HCT116 (cell line): Measurements from ENCODE around the gene TGFBR3. TPM values are rescaled to one million over a fixed set of nuclear protein-coding genes. Genes with fewer than 3 reads are reported as not detected.

Experiments used
- ATAC-seq: fragments of 200-7000 bp; cut with Tn5 transposase; 2 replicates; pipeline ENCODE4 v1.9.1; 2020; ENCODE audit warnings: mild to moderate bottlenecking, moderate library complexity
- BruUV-seq: library from RNA; stranded (reverse); fragments of 400-500 nt; replicated peaks from 2 replicates; lab custom pipeline; 2021; lab: Mats Ljungman, UMichigan
- CTCF ChIA-PET: fragments of 300-600 bp; sonication (Branson Sonifier 250); formaldehyde crosslinking; loops from one replicate; lab custom pipeline; 2021; ENCODE audit warnings: antibody characterized with exemption; lab: Charles Lee
- POLR2A ChIA-PET: fragments of 300-600, 350-600 bp; sonication (Branson Sonifier 250); formaldehyde crosslinking; loops from one replicate; lab custom pipeline; 2021; ENCODE audit warnings: antibody characterized with exemption; lab: Charles Lee
- RAD21 ChIA-PET, 2 experiments: fragments of 300-600 bp; sonication (Branson Sonifier 250); formaldehyde crosslinking; loops; one replicate each; lab custom pipeline; 2023; ENCODE audit warnings: low total read pairs in 2 of 2; ENCODE audit not compliant: uncharacterized antibody in 2 of 2, unreplicated experiment in 2 of 2, low non-redundant PET in 1 of 2; lab: Charles Lee
- DNase-seq: peaks from one replicate; pipeline ENCODE4 v3.0.0-alpha.2; 2010; ENCODE audit warnings: low read depth, low spot score
- H2AFZ ChIP-seq: fragments of 200-600 bp; shearing (Covaris generic), sonication (generic); 2 replicates; pipeline ENCODE4 v1.6.1; 2017; ENCODE audit warnings: low read depth, mixed run types, mixed read lengths, antibody characterized with exemption, low read length; ENCODE audit not compliant: poor library complexity, severe bottlenecking
- H3K27ac ChIP-seq: 2 replicates; pipeline ENCODE4 v1.5.1; 2012; ENCODE audit warnings: low read depth, low read length
- H3K27me3 ChIP-seq: fragments of 200-600 bp; sonication (generic); 2 replicates; pipeline ENCODE4 v1.6.1; 2016; ENCODE audit warnings: mixed run types, low read length, mixed read lengths; ENCODE audit not compliant: insufficient read depth
- H3K36me3 ChIP-seq, 2 experiments: fragments of 200-500 bp in 1 of 2; fragments of 200-600 bp in 1 of 2; sonication (Bioruptor generic) in 1 of 2; sonication (generic) in 1 of 2; 2 replicates each; pipeline versions ENCODE4 v1.5.1 to v1.6.1; 2014 to 2016; ENCODE audit warnings: low read length in 2 of 2, inconsistent platforms in 1 of 2, mixed read lengths in 1 of 2, mixed run types in 1 of 2; ENCODE audit not compliant: insufficient read depth in 2 of 2, control insufficient read depth in 1 of 2
- H3K4me1 ChIP-seq, 2 experiments: fragments of 200-600 bp in 1 of 2; sonication (generic) in 1 of 2; 2 replicates each; pipeline versions ENCODE4 v1.5.1 to v1.6.1; 2012 to 2017; ENCODE audit warnings: low read length in 2 of 2, inconsistent platforms in 1 of 2, mild to moderate bottlenecking in 1 of 2, mixed read lengths in 1 of 2, mixed run types in 1 of 2, moderate library complexity in 1 of 2; ENCODE audit not compliant: insufficient read depth in 2 of 2, control insufficient read depth in 1 of 2
- H3K4me2 ChIP-seq: fragments of 200-600 bp; sonication (generic); 2 replicates; pipeline ENCODE4 v1.6.1; 2017; ENCODE audit warnings: mixed run types, low read length, mixed read lengths
- H3K4me3 ChIP-seq, 2 experiments: fragments of 200-600 bp in 1 of 2; sonication (generic) in 1 of 2; replicated peaks in 1 of 2; 2 replicates each; pipeline ENCODE4 v1.5.1; 2011 to 2016; ENCODE audit warnings: low read length in 2 of 2, control low read depth in 1 of 2, low read depth in 1 of 2, mild to moderate bottlenecking in 1 of 2, mixed read lengths in 1 of 2, mixed run types in 1 of 2
- H3K79me2 ChIP-seq: fragments of 200-600 bp; sonication (generic); 2 replicates; pipeline ENCODE4 v1.6.1; 2017; ENCODE audit warnings: mild to moderate bottlenecking, mixed run types, low read length, moderate library complexity, mixed read lengths; ENCODE audit not compliant: insufficient read depth
- H3K9ac ChIP-seq: fragments of 200-600 bp; sonication (generic); 2 replicates; pipeline ENCODE4 v1.6.1; 2016; ENCODE audit warnings: low read length, mixed read lengths
- H3K9me2 ChIP-seq: fragments of 200-600 bp; sonication (generic), shearing (Covaris generic); 2 replicates; pipeline ENCODE4 v1.6.1; 2017; ENCODE audit warnings: mixed run types, mild to moderate bottlenecking, moderate library complexity; ENCODE audit not compliant: insufficient read depth
- H3K9me3 ChIP-seq, 2 experiments: fragments of 200-500 bp in 1 of 2; fragments of 200-600 bp in 1 of 2; sonication (Bioruptor generic) in 1 of 2; sonication (generic) in 1 of 2; 2 replicates each; pipeline ENCODE4 v1.6.1; 2014 to 2017; ENCODE audit warnings: low read length in 2 of 2, mixed read lengths in 2 of 2, inconsistent platforms in 1 of 2, low read depth in 1 of 2, mild to moderate bottlenecking in 1 of 2, mixed run types in 1 of 2, moderate library complexity in 1 of 2; ENCODE audit not compliant: control insufficient read depth in 1 of 2, insufficient read depth in 1 of 2
- H4K20me1 ChIP-seq: fragments of 200-600 bp; sonication (generic), shearing (Covaris generic); 2 replicates; pipeline ENCODE4 v1.6.1; 2017; ENCODE audit warnings: mixed run types, mild to moderate bottlenecking, moderate library complexity; ENCODE audit not compliant: insufficient read depth
- ATF3 ChIP-seq: IDR thresholded peaks from 2 replicates; pipeline ENCODE4 v1.6.1; 2012
- CBX3 ChIP-seq: IDR thresholded peaks from 2 replicates; pipeline ENCODE4 v1.6.1; 2012; ENCODE audit warnings: low read depth
- ELF1 ChIP-seq: IDR thresholded peaks from 2 replicates; pipeline ENCODE4 v1.6.1; 2012; ENCODE audit warnings: low read depth, borderline replicate concordance
- FOSL1 ChIP-seq: IDR thresholded peaks from 2 replicates; pipeline ENCODE4 v1.6.1; 2012; ENCODE audit warnings: low read depth
- JUND ChIP-seq: IDR thresholded peaks from 2 replicates; pipeline ENCODE4 v1.6.1; 2012
- POLR2AphosphoS5 ChIP-seq: IDR thresholded peaks from 2 replicates; pipeline ENCODE4 v1.6.1; 2011; ENCODE audit warnings: mild to moderate bottlenecking, low read depth, low read length, moderate library complexity
- REST ChIP-seq: IDR thresholded peaks from 2 replicates; pipeline ENCODE4 v1.6.1; 2012; ENCODE audit warnings: low read depth
- SIN3A ChIP-seq: IDR thresholded peaks from 2 replicates; pipeline ENCODE4 v1.6.1; 2012; ENCODE audit warnings: low read depth
- SP1 ChIP-seq: IDR thresholded peaks from 2 replicates; pipeline ENCODE4 v1.6.1; 2012; ENCODE audit warnings: low read depth
- SRF ChIP-seq: IDR thresholded peaks from 2 replicates; pipeline ENCODE4 v1.6.1; 2012; ENCODE audit warnings: low read depth
- TCF7L2 ChIP-seq: IDR thresholded peaks from 2 replicates; pipeline ENCODE4 v1.7.0; 2011; ENCODE audit warnings: borderline replicate concordance, inconsistent platforms; ENCODE audit not compliant: insufficient read depth, insufficient read length; ENCODE audit errors: extremely low read depth
- ZFX ChIP-seq: fragments of 450-650 bp; IDR thresholded peaks from 2 replicates; pipeline ENCODE4 v1.6.1; 2017
- ZNF274 ChIP-seq: fragments of 200-500 bp; sonication (Bioruptor generic); IDR thresholded peaks from 2 replicates; pipeline ENCODE4 v1.6.1; 2014; ENCODE audit warnings: mild to moderate bottlenecking, low read depth, low read length, inconsistent platforms
- intact Hi-C: fragments of 100-400 bp; cut with micrococcal nuclease; formaldehyde crosslinking; loops from 2 replicates; pipeline ENCODE4 v1.10.0; 2022
- total RNA-seq: library from RNA; stranded (reverse); gene quantifications from one replicate; pipeline ENCODE4 v1.2.1, GENCODE V29; 2021; ENCODE audit not compliant: unreplicated experiment
- TF ChIP-seq, protein P1 (sequence below): IDR thresholded peaks from 2 replicates; pipeline ENCODE4 v1.6.1; 2012
- TF ChIP-seq, protein P2 (sequence below), 3 experiments: fragments of 200-600 bp in 1 of 3; sonication (generic) in 1 of 3; IDR thresholded peaks in 2 of 3; conservative IDR thresholded peaks in 1 of 3; 2 replicates each; pipeline ENCODE4 v1.5.1; 2012 to 2017; ENCODE audit warnings: low read depth in 2 of 3, low read length in 2 of 3, antibody characterized with exemption in 1 of 3, borderline replicate concordance in 1 of 3, control low read depth in 1 of 3, mild to moderate bottlenecking in 1 of 3, mixed read lengths in 1 of 3, mixed run types in 1 of 3, moderate library complexity in 1 of 3; ENCODE audit not compliant: insufficient read depth in 1 of 3
- TF ChIP-seq, protein P3 (sequence below): IDR thresholded peaks from 2 replicates; pipeline ENCODE4 v1.6.1; 2011; ENCODE audit warnings: mild to moderate bottlenecking, low read length, moderate library complexity; ENCODE audit not compliant: insufficient replicate concordance; ENCODE audit errors: extremely low read depth

Gene TGFBR3
- total RNA-seq, 1 experiment from 2014 or later = 7.1 TPM

DNA sequence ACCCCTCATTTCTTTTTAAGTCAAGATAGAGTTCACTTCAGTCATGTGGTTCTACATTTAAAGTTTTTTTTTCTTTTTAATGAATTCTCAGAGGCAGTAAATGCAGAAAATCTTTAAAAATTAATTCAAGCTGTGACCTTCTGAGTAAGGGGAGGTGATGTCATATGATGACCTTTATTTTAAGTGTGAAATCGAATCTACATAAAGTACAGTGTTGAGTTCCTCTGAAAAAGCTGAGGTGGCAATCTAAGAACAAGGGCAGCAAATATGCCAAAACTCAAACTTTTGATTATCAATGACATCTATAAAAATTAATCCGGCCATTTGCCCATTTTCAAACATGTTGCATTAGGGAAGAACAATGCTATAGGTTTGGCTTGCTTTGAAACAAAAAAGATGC lies 211.8 kb downstream of the TGFBR3 start (continued):
- no peak for TF ChIP-seq REST
- TF ChIP-seq SIN3A = no peak
- TF ChIP-seq ELF1 = no peak
- no peak for TF ChIP-seq ZFX

- Histone ChIP-seq H4K20me1 (no peaks in the 10 kb centered on the region), H3K9me3 (no peaks in the 10 kb centered on the region), H3K36me3 (no peaks in the 10 kb centered on the region), H3K27ac (no peak overlapping the region), H3K4me3 (no peak overlapping the region), H3K9ac (no peak overlapping the region), H3K79me2 (no peaks in the 10 kb centered on the region), H2AFZ (no peak overlapping the region), H3K9me2 (no peaks in the 10 kb centered on the region; the same call in 1 of the 2 replicates), H3K27me3 (no peaks in the 10 kb centered on the region), H3K4me2 (no peak overlapping the region), H3K4me1 (no peaks in the 10 kb centered on the region)
- intact Hi-C loops = no loop called here
- ChIA-PET CTCF (no interaction called here), POLR2A (no interaction called here), RAD21 (no interaction called here)
- TF ChIP-seq FOSL1 (no peak), CBX3 (no peak), SP1 (no peak), JUND (no peak), POLR2AphosphoS5 (no peak), ATF3 (no peak), ZNF274 (no peak), SRF (no peak), TCF7L2 (no peak)
- TF ChIP-seq, protein P1, sequence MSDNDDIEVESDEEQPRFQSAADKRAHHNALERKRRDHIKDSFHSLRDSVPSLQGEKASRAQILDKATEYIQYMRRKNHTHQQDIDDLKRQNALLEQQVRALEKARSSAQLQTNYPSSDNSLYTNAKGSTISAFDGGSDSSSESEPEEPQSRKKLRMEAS = no peak
- TF ChIP-seq, protein P2, sequence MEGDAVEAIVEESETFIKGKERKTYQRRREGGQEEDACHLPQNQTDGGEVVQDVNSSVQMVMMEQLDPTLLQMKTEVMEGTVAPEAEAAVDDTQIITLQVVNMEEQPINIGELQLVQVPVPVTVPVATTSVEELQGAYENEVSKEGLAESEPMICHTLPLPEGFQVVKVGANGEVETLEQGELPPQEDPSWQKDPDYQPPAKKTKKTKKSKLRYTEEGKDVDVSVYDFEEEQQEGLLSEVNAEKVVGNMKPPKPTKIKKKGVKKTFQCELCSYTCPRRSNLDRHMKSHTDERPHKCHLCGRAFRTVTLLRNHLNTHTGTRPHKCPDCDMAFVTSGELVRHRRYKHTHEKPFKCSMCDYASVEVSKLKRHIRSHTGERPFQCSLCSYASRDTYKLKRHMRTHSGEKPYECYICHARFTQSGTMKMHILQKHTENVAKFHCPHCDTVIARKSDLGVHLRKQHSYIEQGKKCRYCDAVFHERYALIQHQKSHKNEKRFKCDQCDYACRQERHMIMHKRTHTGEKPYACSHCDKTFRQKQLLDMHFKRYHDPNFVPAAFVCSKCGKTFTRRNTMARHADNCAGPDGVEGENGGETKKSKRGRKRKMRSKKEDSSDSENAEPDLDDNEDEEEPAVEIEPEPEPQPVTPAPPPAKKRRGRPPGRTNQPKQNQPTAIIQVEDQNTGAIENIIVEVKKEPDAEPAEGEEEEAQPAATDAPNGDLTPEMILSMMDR (IDR thresholded peaks at IDR 0.05 in 2 of 3, conservative IDR thresholded peaks at IDR 0.05 in 1 of 3; ENCODE audit: borderline replicate concordance in 1 of 3, insufficient read depth in 1 of 3, low read depth in 2 of 3, low read length in 2 of 3) = no peak
- TF ChIP-seq, protein P3, sequence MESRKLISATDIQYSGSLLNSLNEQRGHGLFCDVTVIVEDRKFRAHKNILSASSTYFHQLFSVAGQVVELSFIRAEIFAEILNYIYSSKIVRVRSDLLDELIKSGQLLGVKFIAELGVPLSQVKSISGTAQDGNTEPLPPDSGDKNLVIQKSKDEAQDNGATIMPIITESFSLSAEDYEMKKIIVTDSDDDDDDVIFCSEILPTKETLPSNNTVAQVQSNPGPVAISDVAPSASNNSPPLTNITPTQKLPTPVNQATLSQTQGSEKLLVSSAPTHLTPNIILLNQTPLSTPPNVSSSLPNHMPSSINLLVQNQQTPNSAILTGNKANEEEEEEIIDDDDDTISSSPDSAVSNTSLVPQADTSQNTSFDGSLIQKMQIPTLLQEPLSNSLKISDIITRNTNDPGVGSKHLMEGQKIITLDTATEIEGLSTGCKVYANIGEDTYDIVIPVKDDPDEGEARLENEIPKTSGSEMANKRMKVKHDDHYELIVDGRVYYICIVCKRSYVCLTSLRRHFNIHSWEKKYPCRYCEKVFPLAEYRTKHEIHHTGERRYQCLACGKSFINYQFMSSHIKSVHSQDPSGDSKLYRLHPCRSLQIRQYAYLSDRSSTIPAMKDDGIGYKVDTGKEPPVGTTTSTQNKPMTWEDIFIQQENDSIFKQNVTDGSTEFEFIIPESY = no peak
- ATAC-seq = no peak
- no peak for DNase-seq
- BruUV-seq = no TSS peak
Measured at GRCh38 chr1:91673613-91674012, 212.3 kb downstream of the TGFBR3 start.
